NCI-H1105 (cell line): Measurements from ENCODE around the gene MAP3K7.

ENCODE experiments used
- DNase-seq: peaks from one replicate; lab custom pipeline; 2025; lab: John Stamatoyannopoulos, UW

Gene MAP3K7

DNA sequence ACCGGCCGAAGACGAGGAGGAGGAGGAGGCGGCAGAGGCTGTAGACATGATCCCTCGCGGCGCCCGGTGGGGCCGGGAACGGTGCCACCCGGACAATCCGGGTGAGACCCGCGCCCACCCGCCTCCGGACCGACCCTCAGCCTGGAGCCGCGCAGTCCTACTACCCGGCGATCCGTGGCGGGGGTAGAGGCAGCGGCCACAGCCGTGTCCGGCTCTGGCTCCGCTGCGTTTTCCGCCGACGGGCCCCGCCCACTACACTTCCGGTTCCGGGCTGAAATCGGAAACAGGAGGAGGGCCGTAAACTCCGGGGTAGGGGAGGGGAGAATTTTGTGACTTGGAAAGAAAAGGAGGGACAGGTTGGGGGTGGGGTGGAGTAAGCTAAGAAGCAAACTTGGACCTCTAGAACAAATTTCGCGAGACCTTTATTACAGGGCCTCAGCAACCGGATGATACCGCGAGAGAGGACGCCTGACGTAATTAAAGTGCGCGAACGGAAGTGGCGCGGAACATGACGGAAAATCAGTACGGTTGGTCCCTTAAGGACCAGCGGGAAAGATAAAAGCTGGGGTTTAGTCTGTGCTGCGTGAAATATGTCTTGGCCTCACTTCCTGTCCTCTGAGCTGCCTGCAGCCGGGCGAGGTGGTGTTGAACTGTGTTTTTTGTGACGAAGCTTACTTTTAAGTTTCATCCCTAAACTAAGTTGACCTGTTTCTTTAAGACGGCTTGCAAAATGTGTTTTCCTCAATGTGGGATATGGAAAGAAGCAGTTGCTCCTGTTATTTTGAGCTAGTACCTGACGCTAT is at the start of gene MAP3K7:
TSS of gene MAP3K7 (minus strand) at position 237 of the 803 bp plus-strand sequence. CDS start at position 48, 189 bp downstream.
- DNase-seq: peak; percentile 89

DNA sequence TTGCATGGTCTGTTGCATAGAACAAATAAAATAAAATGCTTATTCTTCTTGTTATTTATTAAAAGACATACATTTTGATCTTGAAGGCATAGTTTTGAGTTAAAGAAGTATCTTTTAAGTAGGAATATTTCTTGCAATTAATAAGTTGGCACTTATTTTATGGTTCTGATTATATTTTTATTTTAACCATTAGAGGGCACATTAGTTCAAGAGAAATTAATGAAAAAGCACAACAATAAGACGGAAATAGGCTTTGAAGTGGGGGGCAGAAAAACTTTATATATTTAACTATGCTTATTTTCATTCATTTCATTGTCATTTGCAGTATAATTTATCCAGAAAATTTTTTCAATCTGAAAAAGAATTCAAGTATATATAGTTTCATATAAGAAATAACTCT is 44.2 kb upstream of the MAP3K7 start:
- DNase-seq: no peak

DNA sequence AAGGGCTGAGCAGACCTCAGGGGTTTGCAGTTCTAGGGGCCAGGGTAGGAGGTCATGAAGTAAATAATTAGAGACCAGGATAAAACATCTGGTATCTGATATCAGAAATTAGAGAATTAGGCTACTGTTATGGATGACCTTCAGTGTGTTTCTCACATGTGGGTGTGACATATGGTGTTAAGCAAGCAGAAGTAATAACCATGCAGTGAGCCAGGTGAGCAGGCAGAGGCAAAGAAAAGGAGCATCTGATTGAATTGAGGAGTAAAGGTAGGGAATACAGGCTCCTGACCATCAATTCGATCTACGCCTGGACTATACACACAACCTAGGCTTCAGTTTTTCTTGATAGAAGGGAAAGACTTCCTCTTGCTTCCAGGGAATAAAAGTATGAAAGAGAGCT is 34.7 kb upstream of the MAP3K7 start:
- no peak for DNase-seq

DNA sequence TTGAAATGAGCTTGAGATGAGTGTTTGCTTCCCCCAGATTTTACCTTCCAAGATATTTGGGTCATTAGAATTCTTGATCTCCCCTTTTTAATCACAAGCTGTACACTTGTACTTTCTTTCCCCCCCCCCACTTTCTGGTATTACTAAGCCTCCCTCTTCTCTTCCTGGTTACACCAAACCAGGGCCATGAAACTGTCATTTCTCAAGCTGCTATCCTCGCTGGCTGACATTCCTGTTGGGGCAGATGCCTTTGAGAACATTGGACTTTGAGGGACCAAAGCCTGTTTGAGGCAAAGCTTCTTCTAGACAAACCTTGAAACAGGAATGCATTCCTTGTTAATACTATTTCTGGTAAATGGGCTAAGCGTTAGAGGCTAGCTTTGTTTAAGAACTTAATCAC is 32.3 kb upstream of the MAP3K7 start:
- no peak for DNase-seq

DNA sequence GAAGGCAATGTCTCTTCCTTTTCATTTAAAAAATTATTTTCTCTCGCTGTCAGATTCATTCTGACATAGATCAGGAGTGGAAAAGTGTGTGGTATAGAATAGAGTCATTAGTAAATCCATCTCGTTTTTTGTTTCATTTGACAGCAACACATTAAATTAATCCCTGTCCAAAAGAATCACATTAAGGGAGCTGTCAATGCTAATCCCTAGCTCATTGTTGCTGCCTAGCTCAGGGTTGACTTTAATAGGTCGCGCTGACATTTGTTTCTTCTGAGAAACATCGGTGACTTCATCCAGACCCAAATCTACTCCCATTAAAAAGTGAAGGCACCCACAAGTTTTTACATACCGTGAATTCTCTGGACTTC is 25.4 kb upstream of the MAP3K7 start:
- DNase-seq: no peak

DNA sequence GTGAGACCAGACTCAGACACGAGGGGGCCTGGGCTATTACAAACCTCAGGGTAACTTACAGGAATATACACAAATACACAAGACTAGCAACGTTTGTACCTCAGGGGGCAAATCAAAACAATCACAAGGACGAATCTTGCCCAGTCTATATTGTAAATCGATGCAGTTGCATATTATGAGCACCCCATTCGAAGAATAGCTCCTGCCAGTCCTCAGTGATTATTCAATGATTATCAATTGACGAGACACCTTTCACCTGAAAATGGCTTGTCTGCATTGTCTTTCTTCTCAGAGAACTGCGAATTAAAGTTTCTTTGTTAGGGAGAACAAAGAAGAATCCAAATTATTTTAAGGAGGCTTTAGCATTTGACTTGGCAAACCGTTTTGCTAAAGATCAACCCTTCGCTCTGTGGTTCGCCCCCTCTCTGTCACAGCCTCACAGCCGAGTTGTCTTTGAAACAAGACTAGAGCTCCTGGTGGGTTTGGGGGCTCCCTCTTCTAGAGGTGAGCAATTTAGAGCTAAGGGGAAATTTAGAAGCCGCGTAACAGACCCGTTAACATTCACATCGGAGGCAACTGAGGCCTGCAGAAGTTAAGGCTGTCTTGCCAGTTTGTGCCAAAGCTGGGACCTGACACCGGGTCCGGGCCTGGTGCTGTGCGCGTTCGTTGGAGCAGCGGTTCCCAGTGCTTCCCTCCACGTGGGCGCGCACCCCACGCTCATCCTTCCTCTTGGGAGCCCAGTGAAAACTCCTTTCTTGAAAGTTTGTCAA is 24.9 kb upstream of the MAP3K7 start:
- no peak for DNase-seq

DNA sequence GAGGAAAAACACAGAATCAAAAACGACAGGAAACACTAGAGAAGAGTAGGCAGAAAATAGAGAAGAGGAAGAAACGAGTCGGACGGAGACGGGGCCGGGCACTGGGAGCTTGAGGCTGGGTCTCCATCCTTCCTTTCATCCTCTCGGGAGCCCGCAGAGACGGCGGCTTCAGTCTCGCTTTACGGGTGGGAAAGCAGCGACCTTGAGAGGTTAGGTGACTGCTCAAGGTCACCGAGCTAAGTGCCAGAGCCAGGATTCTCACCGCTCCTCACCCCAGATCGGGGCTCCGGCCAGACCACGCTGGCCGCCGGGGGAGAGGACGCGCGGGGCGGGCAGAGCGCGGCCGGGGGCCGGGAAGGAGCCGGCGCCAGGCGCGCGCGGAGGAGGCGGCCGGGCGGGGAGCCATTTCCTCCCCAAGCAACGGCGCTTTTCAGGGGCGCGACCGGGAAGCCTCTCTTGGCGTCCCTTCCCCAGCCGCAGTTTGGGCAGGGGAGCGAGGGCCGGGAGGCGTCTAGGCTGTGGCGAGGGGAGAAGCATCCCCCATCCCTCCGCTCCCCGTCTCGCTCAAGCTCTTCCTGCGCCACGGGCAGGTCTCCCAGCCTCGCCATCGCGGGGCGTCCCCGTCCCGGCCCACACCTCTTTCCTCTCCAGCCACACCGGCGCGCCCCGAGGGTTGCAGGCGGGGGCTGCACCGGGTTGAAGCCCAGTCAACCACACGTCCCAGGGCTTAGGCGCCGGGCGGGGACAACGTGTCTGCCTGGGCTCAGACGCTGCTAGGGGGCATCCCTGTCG is 24.1 kb upstream of the MAP3K7 start:
- peak; percentile 56 for DNase-seq

DNA sequence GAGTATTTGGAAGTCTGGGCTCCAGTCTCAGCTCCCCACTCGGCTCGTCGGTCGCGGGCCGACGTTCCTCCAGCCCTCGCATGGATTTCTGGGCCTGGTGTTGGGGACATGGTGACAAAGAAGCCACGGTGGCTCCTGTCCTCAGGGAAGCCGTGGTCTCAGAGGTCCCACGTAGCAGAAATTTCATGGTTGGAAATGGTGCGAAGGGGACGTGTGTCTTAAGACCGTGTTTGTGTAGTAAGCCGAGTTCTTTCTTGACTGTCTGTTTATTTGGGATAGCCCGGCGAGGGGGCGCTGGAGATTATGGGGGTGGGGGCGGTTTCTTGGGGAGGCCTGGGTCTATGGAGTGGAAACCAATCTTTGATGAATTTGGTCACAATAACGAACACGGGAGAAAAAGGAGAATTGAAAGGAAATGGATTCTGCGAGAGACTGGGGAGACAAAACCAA is 23.5 kb upstream of the MAP3K7 start:
- no peak for DNase-seq

DNA sequence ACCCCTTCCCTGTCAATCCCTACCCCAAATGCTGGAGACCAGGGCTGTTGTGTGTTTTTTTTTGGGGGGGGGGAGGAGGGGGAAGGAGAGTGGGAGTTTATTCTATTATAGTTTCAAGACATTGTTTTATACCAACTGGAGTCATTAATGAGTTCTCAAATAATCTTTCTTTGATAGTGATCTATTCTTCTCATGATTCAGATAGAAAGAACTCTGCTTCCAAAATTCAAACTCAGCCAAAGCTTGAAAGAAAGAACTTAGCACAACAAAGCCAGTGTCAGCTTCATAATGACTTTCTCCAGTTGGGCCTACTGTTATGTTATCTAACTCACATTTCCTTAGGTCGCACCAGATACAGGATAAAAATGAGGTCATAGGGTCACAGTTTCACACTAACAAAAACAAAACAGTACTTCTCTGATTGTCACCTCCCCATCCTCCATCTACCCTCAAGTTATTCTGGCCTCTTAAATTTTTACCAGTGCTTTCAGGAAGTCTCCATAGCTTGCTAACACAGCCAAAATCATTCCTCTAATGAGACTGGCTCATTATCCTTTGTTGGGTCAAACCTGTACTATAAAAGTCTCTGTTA is 19.0 kb upstream of the MAP3K7 start:
- no peak for DNase-seq

DNA sequence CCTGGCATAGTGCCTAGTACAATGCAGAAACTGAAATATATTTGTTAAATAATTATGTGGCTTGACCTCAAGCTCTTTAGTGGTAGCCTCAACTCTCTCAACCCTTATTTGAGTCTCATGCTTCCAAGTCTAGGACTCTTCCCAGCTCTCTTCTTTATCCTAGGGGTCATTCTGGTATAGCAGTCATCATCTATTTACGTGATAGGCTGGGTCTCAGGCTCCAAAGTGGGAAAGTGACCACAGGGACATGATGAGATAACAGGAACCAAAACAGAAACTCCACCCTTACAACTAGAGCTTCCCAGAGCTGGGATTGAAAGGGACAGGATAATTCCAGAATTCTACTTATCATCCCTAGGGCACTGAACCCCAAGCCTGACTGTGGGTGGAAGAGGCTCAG is 17.7 kb upstream of the MAP3K7 start:
- no peak for DNase-seq

DNA sequence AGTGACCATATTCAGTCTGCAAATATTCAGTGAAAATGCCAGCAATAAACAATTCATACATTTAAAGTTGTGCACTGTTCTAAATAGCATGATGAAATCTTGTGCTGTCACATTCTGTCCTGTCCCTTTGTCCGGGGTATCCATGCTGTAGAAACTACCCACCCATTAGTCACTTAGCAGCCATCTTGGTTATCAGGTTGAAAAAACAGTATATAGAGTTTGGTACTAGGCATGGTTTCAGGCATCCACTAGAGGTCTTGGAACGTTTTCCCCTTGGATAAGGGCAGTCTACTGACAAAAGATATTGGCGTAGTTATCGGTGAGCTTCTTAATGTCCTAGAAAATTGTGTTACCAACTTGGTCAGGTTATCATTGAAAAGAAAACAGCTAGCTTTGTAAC is 12.3 kb upstream of the MAP3K7 start:
- no peak for DNase-seq

DNA sequence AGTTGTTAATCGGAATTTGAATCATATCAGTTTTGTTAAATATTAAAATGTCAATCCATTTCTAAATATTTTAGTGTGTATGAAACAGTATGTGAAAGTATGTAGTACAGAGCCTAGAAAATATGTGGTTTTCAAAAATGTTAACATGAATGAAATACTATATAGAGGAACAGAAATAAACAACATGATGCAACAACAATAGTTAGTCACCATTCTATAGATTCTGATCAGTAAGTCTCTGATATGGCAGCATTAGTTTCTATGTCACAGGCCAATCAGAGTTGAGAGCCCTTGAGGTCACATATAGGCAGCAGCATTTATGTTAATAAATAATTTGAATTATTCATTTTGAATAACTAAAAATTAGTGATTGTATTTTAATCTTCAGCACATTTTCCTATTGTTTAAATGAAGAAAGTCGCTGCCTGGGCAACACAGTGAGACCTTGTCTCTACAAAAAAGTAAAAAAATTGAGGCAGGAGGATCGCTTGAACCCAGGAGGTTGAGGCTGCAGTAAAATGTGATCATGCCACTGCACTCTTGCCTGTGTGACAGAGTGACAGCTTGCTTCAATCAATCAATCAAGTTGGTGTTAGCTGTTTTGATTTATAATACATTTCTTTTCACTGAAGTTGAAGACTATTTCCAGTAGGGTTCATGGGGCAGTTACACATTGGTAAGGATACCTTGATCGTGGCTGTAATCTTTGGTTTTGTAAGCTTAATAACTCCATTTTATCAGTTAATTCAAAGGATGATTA is 11.5 kb upstream of the MAP3K7 start:
- no peak for DNase-seq

DNA sequence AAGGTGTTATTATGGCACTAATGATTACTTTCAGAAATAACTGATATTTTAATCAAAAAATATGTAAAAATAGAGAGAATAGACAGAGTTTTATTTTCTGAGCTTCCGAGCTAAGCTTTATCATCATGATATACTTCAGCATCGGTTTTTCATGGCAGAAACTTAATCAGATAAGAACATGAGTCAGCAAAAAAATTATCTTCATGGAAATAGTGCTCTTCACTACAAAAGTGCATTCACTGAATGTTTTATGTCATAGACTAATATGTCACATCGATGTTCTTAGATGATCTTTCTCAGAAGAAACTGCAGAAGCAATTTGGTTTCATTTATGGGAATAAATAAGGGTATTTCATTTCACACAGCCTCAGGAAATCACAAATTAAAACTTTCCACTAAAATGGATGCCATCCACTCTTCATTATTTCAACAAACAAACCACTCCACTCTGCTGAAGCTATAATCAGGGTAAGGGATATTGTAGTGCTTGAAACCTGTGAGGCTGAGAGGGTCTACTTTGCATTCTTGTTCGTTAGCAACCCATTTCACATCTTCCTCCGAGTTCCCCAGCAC is 10.2 kb upstream of the MAP3K7 start:
- DNase-seq: no peak

DNA sequence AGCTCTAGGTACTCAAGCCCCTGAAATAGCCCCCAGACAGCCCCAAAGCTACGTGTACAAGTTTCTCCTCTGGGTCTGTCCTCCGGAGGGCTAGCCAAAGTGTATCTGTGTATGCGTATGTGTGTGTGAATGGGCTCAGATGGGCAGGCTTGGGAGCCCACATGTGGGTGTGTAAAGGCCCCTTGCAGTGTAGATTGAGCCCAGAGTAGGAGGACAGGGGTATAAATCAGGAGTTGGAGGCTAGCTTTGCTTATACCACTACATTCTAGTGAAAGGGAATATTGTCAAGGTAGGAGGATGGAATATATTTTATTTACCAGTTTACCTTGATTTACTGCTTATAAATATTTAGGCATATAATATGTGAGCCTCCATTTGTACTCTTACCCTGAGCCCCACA is 9.0 kb upstream of the MAP3K7 start:
- no peak for DNase-seq

DNA sequence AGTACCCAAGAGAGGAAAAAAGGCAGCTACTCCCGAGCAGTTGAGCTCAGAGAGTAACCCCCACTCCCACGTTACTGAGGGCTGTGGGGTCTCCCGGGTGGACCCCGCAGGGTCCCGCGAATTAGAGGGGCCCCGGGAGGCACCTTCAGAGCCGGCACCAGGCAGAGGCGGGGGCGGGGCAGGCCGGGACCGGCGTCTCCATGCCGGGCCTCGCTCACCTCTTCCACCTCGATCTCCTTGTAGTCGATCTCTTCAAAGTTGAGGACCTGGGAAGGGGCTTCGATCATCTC is 381 bp downstream of the MAP3K7 start:
- no peak for DNase-seq

DNA sequence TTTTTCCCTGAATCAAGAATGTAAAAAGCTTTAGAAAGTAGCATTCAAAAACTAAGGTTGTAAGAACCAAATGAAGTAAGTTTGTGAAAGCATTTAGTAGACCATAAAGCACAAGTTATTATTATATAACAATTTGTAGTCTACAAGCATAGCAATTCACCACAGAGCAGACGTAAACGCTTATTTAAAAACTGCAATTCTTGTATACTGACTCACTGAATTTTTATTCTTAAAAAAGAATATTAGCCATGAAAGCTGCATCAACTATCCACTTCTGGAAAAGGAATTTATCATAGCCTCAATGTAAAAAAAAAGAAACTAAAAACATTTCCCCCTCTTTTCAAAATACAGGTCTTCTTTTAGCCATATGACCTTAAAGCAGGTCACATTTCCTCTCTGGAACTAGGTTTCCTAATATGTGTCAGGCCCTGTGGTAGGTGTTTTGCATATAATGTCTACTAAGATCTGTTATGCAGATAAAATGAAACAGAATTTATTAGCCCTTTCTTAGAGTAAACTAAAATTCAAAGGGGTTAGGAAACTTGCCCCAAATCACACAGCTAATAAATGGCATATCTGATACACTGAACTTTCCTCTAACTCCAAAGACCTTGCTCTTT is 2.1 kb downstream of the MAP3K7 start:
- no peak for DNase-seq

DNA sequence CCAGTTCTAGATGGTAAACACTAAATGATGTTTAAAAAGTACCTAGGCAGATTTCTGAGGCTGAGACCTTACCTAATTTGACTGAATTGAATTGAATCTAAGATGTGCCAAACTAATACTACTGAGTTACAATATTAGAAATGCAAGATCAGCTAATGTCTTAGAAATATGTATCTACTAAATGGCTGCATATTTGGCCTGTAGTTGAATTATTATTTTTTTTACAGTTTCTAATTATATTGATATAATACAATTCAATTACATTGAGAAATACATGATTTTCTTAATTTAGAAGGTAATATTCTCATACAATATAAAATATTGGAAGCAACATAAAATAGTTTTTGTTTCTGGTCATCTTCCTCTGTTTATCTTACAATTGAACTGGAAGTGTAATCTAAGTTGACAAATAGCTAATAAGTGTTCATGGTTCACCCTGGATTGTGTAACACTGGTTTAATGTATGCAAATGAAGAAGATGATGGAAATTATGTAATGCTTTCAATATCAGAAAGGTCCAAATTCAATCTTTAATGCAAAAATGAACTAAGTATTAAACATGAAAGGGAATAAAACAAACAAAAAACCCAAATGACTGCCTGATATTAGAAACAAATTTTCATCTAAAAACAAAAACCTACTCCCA is 2.9 kb downstream of the MAP3K7 start:
- no peak for DNase-seq

DNA sequence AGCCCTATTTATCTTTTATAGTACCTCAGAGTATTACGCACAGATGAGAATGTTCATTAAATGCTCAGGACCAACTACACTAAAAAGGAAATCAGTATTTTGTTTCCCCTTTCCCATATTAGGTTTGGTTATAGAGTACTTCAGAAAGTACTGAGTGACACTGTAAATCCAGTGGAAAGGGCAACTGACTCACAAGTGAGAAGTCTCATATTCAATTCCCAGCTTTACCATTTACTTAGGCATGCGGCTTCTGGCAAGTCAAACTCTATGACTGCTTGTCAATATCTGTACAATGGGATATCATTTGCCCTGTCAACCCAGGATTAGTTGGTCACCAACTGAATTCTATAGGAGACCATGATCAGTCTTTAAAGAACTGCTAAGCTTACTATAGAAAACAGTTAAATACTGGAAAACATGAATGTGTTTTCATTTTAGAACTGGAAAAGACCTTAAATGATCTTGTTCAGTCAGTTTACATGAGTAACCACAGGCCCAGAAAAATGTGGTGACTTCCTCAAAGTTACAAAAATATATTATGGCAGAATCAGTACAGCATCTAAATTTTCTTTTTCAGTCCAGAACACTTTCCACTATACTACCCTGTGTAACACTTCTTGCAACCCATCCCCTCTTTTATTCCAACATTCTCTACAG is 3.6 kb downstream of the MAP3K7 start:
- no peak for DNase-seq

DNA sequence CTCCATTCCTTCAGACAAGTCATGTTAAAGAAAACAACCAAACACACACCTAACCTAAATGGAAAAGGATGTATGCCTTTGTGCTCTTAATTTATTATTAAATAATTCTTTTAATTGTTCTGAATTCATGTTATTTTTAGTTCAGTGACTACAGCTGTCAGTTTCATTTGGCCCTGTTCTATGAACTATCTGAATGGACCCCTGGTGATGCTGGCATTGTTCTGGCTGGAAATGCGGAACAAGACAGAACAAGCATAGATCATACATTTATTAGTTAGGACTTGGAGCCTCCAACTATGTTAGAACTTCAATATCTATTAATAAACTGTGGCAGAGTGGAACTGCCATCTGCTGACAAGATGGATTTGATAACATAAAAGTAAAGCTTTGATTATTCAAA is 5.7 kb downstream of the MAP3K7 start:
- no peak for DNase-seq
